T-helper 1 cell treated with Interleukin-12 subunit alpha and Interleukin-12 subunit beta and Interleukin-4 antibody, amounts not matched to agents 30 μg/mL and 1 μg/mL, for 36 hours (primary cell): ENCODE results near the gene ZC3H4.

Experiments
- H3K27ac Mint-ChIP-seq: one replicate; pipeline ENCODE4 v1.8.0; 2021; ENCODE audit warnings: mild to moderate bottlenecking, mixed read lengths
- H3K27me3 Mint-ChIP-seq: one replicate; pipeline ENCODE4 v1.8.0; 2021; ENCODE audit warnings: low read depth, mixed read lengths
- H3K36me3 Mint-ChIP-seq: one replicate; pipeline ENCODE4 v1.8.0; 2021; ENCODE audit warnings: low read depth, mixed read lengths
- H3K4me1 Mint-ChIP-seq: one replicate; pipeline ENCODE4 v1.8.0; 2021; ENCODE audit warnings: low read depth, mixed read lengths
- H3K4me3 Mint-ChIP-seq: one replicate; pipeline ENCODE4 v1.8.0; 2021; ENCODE audit warnings: mild to moderate bottlenecking, moderate library complexity, mixed read lengths
- H3K9me3 Mint-ChIP-seq: one replicate; pipeline ENCODE4 v1.8.0; 2021; ENCODE audit warnings: mixed read lengths

The ZC3H4 gene

DNA sequence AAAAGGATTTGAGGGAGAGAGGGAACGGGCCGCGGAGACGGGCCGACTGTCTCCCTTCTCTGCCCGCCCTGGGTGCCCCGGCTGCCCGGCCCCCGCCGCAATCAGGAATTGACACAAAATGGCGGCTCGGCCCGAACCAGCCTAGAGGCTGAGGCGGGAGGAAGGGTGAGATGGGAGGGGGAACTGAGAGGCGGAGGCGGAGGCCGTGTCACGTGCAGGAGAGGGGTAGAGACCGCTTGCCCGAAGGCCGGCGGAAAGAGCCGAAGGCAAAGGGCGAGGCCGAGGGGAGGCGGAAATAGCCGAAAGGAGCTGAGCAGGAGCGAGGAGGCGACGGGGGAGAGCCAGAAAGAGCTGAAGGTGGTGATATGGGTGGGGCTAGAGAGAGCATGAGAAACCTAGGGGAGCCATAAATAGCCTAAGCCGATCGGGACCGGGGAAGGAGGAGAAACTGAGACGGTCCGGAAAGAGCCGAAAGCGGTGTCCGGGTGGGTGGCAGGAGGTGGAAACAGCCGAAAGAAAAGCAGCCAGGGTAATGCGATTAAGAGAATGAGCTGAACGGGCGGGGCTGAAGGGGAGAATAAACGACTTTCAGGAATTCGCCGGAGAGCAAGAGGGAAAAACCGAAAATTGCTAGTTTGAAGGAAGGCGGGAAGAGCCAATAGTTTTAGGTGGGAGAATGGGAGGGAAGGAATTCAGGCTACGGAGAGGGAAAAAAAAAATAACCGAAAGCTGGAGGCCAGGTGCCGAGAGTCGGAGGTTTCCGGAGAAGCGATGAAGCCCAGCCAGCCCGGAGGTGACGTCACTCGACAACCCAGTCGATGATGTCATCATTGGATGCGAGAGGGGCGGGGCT lies at the start of gene ZC3H4:
ZC3H4 (minus strand) TSS at position 780 of the 853 bp plus-strand sequence. CDS start 1,192 bp downstream, outside the sequence.
- peak within 1 kb of the TSS; percentile 98 for H3K4me3 Mint-ChIP-seq
- H3K4me1 Mint-ChIP-seq = peaks cover 27% of the 10 kb centered on the region
- H3K27ac Mint-ChIP-seq = peak within 1 kb of the TSS; percentile 100
- H3K36me3 Mint-ChIP-seq = peaks cover 27% of the 10 kb centered on the region
- H3K27me3 Mint-ChIP-seq = no peaks in the 10 kb centered on the region
- H3K9me3 Mint-ChIP-seq = no peaks in the 10 kb centered on the region

DNA sequence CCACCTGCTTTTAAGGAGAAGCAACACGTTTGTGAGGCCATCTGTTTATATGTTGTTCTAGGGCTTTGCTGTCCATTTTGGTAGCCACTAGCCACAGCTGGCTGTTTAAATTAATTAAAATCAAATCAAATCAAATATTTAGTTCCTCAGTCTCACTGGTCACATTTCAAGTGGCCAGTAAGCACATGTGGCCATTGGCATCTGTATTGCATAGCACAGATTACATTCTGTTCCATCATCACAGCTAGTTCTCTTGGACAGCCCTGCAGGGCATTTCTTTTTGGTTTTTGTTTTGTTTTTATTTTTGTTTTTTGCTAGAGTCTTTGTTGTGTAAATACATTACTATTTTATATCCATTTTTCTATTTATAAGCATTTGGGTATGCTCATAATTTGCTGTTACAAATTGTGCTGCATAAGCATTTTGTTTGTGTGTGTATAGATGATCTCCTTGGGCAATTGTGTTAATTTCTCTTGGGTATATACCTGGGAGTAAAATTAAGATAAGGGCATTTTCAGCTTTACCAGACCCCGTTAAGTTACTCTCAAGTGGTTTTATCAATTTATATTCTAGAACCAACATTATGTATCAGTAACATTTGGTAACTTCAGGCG lies 48.4 kb upstream of the ZC3H4 start:
- peaks cover 29% of the 10 kb centered on the region for H3K4me1 Mint-ChIP-seq
- H3K27me3 Mint-ChIP-seq = no peaks in the 10 kb centered on the region
- peaks cover 31% of the 10 kb centered on the region for H3K36me3 Mint-ChIP-seq
- no peaks in the 10 kb centered on the region for H3K9me3 Mint-ChIP-seq
- H3K4me3 Mint-ChIP-seq = no peak overlapping the region
- H3K27ac Mint-ChIP-seq = no peak overlapping the region

DNA sequence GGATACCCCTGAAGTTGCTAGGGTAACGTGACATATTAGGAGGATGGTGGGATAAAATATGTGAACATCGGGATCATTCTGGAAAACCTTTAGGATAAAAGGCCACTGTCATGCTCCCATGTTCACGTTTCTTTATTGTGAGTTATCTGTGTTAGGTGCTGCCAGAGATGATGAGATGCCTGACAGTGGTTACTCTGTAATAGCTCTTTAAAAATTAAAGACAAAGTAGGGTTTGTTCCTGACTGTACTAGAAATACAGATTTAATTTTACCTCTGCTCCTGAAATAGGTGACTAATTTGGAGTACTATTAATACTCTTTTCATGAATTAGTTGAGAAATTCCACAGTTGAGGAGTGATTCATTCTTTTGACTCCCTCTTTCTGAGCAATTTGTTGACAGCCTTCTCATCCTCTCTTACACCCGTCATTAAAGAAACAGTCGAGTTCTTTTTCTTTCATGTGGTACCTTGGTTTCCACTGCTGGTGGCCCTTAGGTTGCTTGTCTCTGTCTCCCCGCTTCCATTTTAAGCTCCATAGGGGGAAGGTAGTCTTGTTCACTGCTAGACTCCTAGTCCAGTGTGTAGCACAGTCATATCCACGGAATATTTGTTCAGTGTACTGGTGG lies 45.4 kb upstream of the ZC3H4 start:
- H3K4me3 Mint-ChIP-seq = peak overlapping the region; percentile 60
- H3K27ac Mint-ChIP-seq = peak overlapping the region; percentile 91
- H3K36me3 Mint-ChIP-seq = peaks cover 33% of the 10 kb centered on the region
- H3K27me3 Mint-ChIP-seq = no peaks in the 10 kb centered on the region
- peaks cover 34% of the 10 kb centered on the region for H3K4me1 Mint-ChIP-seq
- H3K9me3 Mint-ChIP-seq = no peaks in the 10 kb centered on the region

DNA sequence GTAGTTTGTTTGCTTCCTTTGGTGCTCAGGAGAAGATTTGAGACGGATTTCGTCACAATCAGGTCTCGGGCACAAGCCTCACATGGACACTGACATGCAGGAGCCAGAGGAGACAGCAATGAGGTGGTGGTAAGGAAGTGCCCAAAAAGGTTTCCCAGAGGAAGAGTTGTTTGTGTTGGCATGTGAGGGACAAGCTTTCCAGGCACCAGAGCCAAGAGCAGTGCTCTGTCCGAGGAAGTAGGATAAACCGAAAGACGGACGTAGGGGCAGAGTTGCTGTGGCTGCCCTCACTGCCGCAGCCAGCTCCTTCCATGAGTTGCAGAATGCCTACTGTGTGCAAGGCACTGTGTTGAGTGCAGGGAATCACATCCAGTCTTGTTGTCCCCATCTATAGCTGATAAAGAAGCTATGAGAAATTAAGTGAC lies 44.8 kb upstream of the ZC3H4 start:
- peak overlapping the region; percentile 60 for H3K4me3 Mint-ChIP-seq
- no peaks in the 10 kb centered on the region for H3K9me3 Mint-ChIP-seq
- H3K36me3 Mint-ChIP-seq = peaks cover 34% of the 10 kb centered on the region
- peaks cover 34% of the 10 kb centered on the region for H3K4me1 Mint-ChIP-seq
- H3K27me3 Mint-ChIP-seq = no peaks in the 10 kb centered on the region
- H3K27ac Mint-ChIP-seq = peak overlapping the region; percentile 91

DNA sequence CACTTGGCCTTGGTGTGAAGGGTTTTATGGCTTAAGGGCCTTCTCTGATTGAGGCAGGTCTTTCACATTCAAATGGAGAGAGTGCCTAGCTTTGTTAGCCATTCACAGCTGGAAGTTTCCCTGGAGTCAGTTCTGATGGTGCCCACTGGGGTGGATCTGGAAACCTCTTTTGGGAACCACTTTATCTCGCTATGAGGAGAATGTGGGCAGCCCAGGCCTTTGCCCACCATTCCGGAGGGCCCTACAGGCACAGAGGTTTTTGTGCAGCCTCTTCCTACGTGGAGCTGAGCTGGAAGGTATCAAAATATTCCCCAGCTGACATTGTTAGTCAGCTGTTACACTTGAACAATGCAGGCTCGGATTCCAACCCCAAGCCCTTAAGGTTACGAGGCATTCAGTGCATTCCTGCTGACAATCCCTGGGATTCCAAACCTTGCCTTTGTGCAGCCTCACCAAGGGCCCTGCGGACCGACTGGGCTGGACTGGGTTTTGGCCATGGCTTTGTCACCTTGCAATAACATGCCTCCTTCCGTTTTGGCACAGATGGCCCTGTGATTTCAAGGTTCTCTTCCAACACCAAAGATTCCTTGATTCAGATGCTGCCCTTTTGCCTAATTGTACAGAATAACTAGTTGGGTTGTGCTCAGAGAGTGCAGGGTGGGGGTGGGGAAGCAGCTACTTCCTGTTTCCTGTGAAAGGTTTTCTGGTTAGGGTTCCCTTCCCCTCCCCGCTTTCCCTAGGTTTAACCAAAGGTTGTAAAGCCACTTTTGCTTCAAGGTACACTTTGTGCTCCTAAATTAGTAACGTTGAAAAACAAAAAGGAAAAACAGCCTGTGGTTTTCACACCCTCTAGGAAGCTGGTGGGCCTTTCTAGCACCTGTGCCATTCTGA lies 44.1 kb upstream of the ZC3H4 start:
- Mint-ChIP-seq H3K36me3 (peaks cover 40% of the 10 kb centered on the region), H3K4me1 (peaks cover 34% of the 10 kb centered on the region), H3K9me3 (no peaks in the 10 kb centered on the region), H3K27me3 (no peaks in the 10 kb centered on the region), H3K4me3 (peak overlapping the region; percentile 68), H3K27ac (peak overlapping the region; percentile 91)

DNA sequence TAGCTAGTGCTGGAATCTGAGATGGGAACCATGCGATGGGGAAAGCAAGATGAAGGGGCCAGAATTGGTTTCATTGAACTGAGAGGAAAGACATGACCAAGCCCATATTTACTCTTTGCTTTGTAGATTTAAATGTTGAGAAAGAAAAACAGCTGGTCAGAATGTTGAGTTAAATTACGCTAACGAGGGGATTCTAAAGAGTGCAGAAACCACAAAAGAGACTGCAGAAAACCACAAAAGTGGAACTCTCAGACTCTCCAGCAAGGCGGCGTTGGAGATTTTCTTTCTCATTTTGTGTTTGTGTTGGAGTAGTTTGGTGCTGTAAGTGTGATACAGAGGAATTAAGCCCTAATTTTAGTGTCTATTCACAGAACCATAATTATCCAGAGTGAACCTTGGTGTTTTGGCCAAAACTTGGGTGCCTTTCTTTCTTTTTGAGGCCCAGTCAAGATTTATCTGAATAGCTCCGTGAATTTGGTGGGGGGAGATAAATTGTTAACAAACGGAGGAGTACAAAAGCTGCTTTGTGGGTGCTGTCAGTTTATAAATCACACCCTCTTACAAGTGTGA lies 43.4 kb upstream of the ZC3H4 start:
- Mint-ChIP-seq H3K27me3 (no peaks in the 10 kb centered on the region), H3K4me3 (peak overlapping the region; percentile 68), H3K9me3 (no peaks in the 10 kb centered on the region), H3K27ac (peak overlapping the region; percentile 64), H3K36me3 (peaks cover 42% of the 10 kb centered on the region), H3K4me1 (peaks cover 34% of the 10 kb centered on the region)

DNA sequence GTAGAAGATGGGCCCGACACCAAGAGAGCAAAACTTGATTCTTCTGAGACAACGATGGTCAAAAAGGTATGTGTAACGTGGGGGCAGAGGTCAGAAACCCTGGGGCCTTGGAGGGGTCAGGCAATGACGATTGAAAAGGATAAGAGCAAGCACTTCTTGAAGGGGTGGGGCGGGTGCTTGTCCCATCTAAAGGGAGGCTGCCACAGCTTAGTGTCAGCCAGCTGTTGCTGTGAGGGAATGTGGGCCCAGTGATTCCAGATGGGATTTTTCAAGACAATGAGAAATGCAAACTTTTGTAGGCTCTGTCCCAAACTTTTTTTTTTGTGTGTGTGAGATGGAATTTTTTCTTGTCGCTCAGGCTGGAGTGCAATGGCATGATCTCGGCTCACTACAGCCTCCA lies 41.6 kb upstream of the ZC3H4 start:
- Mint-ChIP-seq H3K4me3 (no peak overlapping the region), H3K27ac (peak overlapping the region; percentile 20), H3K4me1 (peaks cover 36% of the 10 kb centered on the region), H3K27me3 (no peaks in the 10 kb centered on the region), H3K36me3 (peaks cover 59% of the 10 kb centered on the region), H3K9me3 (no peaks in the 10 kb centered on the region)

DNA sequence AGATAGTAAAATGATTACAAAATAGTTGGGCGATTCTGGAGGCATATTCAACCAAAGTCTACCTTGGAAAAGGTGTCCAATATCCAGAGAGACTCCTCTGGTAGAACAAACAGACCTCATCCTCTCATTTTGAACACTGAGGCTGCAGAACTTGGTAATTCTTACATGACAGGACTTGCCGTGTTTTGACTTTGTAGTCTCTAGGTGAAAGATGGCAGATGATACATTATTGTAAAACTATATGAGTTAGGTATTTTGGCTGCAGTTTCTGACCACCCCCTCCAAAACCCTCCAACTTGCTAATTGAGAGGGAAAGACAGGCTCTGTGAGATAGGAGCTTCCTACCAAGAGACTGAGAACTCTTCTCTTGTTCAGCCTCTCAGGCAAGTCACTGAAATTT lies 39.7 kb upstream of the ZC3H4 start:
- H3K4me3 Mint-ChIP-seq = no peak overlapping the region
- H3K27ac Mint-ChIP-seq = no peak overlapping the region
- H3K27me3 Mint-ChIP-seq = no peaks in the 10 kb centered on the region
- peaks cover 58% of the 10 kb centered on the region for H3K36me3 Mint-ChIP-seq
- peaks cover 32% of the 10 kb centered on the region for H3K4me1 Mint-ChIP-seq
- no peaks in the 10 kb centered on the region for H3K9me3 Mint-ChIP-seq

DNA sequence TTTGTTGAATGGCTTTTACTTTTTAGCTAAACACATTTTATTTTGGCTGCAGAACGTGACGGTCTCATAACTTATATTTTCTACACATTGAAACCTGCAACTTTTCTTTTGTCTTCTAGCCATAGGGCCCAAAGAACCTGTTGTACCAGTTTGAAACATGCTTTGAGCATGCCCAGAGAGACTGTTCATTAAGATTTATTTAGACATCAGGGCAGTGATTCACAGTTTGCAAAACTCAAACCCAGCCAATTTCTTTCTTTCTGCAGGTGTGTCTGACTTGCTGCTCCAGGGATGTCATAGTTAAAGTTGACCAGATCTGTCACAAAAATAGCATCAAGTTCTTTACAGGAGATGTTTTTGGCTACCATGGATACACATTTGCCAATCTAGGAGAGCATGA lies 39.1 kb upstream of the ZC3H4 start:
- peaks cover 60% of the 10 kb centered on the region for H3K36me3 Mint-ChIP-seq
- no peaks in the 10 kb centered on the region for H3K27me3 Mint-ChIP-seq
- H3K4me1 Mint-ChIP-seq = peaks cover 31% of the 10 kb centered on the region
- H3K9me3 Mint-ChIP-seq = no peaks in the 10 kb centered on the region
- no peak overlapping the region for H3K27ac Mint-ChIP-seq
- H3K4me3 Mint-ChIP-seq = no peak overlapping the region

DNA sequence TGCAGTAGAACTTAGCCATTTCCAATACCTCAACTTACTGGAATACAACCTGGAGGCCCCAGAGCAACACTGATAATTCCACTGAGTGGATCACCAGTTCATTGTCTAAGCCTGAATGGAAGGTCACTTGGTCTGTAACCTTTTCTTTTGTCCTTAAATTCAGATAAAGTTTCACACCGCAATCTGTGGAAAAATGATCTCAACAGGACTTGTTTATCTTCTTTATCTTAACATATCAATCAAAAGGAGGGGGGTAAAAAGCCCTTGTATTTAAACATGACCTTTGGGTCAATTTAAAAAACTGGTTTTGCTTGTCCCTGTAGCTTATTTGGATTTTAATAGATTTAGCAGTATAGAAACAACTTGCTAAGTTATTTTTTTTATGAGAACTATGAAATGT lies 38.6 kb upstream of the ZC3H4 start:
- Mint-ChIP-seq H3K27me3 (no peaks in the 10 kb centered on the region), H3K4me3 (no peak overlapping the region), H3K36me3 (peaks cover 59% of the 10 kb centered on the region), H3K4me1 (peaks cover 28% of the 10 kb centered on the region), H3K9me3 (no peaks in the 10 kb centered on the region), H3K27ac (no peak overlapping the region)

DNA sequence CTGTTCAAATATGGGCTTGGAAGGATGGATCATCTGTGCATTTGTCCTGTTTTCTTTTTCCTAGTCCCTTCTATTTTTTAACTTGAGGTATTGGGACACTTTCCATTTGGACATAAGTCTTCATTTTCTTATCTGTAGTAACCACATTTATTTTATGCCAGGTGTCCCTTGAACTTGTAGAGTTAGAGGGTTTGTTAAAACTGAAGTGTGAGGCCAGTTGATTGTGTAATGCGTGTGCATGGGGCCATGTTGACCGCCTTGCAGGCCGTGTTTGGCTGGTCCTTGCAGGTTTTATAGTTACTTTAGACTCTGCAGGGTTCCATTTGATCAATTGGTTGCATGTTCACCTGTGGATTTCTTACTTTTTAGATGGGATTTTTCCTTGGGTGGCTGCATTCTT lies 38.1 kb upstream of the ZC3H4 start:
- Mint-ChIP-seq H3K4me3 (no peak overlapping the region), H3K27ac (no peak overlapping the region), H3K9me3 (no peaks in the 10 kb centered on the region), H3K36me3 (peaks cover 58% of the 10 kb centered on the region), H3K4me1 (peaks cover 26% of the 10 kb centered on the region), H3K27me3 (no peaks in the 10 kb centered on the region)

DNA sequence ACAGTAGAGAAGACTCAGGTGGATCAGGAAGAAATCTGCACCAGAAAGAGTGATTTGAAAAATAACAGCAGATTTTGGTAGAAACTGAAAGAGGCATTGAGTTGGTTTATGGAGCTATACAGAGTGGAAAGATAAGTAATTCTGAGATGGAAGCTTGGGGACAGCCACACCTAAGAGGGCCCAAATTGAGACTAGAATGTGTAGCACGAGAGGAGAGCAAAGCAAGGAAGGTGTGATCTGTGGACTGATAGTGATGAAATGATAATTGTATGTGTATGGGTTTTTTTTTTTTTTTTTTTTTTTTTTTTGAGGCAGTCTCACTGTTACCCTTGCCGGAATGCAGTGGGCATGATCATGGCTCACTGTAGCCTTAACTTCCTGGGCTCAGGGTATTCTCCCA lies 33.3 kb upstream of the ZC3H4 start:
- H3K27me3 Mint-ChIP-seq = no peaks in the 10 kb centered on the region
- peaks cover 47% of the 10 kb centered on the region for H3K4me1 Mint-ChIP-seq
- H3K4me3 Mint-ChIP-seq = peak overlapping the region; percentile 15

DNA sequence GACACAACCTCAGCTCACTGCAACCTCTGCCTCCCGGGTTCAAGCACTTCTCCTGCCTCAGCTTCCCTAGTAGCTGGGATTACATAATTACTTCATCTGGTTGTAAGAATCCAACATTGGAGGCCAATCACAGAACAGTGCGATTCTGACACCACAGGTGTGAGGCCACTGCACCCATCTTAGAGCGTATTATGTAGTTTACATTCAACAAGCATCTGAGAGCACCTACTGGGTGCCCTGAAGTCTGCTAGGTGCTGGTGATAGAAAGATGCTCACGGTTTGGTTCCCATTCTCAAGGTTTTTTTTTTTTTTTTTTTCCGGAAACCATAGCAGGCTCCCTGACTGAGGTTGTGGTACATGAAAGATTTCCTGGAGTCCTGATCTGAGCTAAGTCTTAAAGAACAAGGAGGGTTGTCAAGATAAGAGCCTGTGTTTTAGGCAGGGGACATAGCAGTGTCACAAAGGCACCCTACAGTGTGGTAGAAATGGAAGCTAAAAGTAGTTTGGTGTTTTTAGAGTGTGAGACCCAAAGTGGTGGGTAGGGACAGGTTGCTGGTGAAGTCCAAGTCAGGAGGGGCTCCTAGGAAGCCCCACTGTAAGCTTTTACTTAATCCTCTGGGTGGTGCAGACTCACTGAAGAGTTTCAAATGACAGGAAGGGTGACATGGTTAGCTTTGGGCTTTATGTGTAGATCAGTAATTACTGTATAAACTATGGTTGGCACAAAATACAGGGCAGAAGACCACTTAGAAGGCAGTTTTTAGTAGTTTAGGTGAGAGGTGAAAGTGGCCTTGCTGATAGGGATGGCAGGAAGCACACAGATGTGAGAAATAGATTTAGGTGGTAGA lies 32.3 kb upstream of the ZC3H4 start:
- Mint-ChIP-seq H3K9me3 (no peaks in the 10 kb centered on the region), H3K4me1 (peaks cover 50% of the 10 kb centered on the region), H3K4me3 (peak overlapping the region; percentile 41), H3K36me3 (peaks cover 49% of the 10 kb centered on the region), H3K27me3 (no peaks in the 10 kb centered on the region), H3K27ac (peak overlapping the region; percentile 72)

More for the DNA sequence above, 33.3 kb upstream of the ZC3H4 start:
- Mint-ChIP-seq H3K36me3 (peaks cover 53% of the 10 kb centered on the region), H3K9me3 (no peaks in the 10 kb centered on the region), H3K27ac (peak overlapping the region; percentile 66)
